Mammary epithelial cell (primary cell): Measurements from ENCODE around the gene DDR2.
"Not testable (repeated sequence)": the region's sequence is repeated elsewhere in the genome, so short reads cannot be mapped to it uniquely, and the experiment has no call there.

Experiments used
- EZH2 ChIP-seq: IDR thresholded peaks from 2 replicates; pipeline ENCODE4 v1.6.1; 2012; ENCODE audit warnings: low read length, inconsistent platforms, borderline replicate concordance
- TF ChIP-seq, protein P1 (sequence below), 2 donors: IDR thresholded peaks in 1 of 2; conservative IDR thresholded peaks in 1 of 2; 2 replicates each; pipeline ENCODE4 v1.5.1; 2011 to 2012; ENCODE audit warnings: inconsistent platforms in 2 of 2, low read length in 2 of 2, mild to moderate bottlenecking in 2 of 2, control low read depth in 1 of 2, low read depth in 1 of 2; ENCODE audit not compliant: insufficient read depth in 1 of 2; ENCODE audit errors: extremely low read depth in 1 of 2

DNA sequence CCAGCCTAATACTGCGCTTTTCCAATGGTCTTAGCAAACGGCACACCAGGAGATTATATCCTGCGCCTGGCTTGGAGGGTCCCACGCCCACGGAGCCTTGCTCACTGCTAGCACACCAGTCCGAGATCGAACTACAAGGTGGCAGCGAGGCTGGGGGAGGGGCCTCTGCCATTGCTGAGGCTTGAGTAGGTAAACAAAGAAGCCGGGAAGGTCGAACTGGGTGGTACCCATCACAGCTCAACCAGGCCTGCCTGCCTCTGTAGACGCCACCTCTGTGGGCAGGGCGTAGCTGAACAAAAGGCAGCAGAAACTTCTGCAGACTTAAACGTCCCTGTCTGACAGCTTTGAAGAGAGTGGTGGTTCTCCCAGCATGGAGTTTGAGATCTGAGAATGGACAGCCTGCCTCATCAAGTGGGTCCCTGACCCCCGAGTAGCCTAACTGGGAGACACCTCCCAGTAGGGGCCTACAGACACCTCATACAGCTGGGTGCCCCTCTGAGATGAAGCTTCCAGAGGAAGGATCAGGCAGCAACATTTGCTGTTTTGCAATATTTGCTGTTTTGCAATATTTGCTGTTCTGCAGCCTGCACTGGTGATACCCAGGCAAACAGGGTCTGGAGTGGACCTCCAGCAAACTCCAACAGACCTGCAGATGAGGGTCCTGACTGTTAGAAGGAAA is 114.1 kb downstream of the DDR2 start:
- TF ChIP-seq, protein P1, sequence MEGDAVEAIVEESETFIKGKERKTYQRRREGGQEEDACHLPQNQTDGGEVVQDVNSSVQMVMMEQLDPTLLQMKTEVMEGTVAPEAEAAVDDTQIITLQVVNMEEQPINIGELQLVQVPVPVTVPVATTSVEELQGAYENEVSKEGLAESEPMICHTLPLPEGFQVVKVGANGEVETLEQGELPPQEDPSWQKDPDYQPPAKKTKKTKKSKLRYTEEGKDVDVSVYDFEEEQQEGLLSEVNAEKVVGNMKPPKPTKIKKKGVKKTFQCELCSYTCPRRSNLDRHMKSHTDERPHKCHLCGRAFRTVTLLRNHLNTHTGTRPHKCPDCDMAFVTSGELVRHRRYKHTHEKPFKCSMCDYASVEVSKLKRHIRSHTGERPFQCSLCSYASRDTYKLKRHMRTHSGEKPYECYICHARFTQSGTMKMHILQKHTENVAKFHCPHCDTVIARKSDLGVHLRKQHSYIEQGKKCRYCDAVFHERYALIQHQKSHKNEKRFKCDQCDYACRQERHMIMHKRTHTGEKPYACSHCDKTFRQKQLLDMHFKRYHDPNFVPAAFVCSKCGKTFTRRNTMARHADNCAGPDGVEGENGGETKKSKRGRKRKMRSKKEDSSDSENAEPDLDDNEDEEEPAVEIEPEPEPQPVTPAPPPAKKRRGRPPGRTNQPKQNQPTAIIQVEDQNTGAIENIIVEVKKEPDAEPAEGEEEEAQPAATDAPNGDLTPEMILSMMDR (conservative IDR thresholded peaks at IDR 0.05 in 1 of 2, IDR thresholded peaks at IDR 0.05 in 1 of 2; ENCODE audit: extremely low read depth in 1 of 2, insufficient read depth in 1 of 2, low read depth in 1 of 2, low read length in 2 of 2), result not testable (repeated sequence)
- TF ChIP-seq EZH2, result not testable (repeated sequence)
